OCI-LY1 (cell line): ENCODE results near the gene SWAP70.

Experiments used
- EZH2 ChIP-seq: fragments of 200-600 bp; sonication (generic), shearing (Covaris generic); IDR thresholded peaks from 2 replicates; pipeline ENCODE4 v1.8.0; 2017; ENCODE audit warnings: borderline replicate concordance, mixed run types, mild to moderate bottlenecking, antibody characterized with exemption, low read length, moderate library complexity, mixed read lengths
- TF ChIP-seq, protein P1 (sequence below): fragments of 200-600 bp; sonication (generic), shearing (Covaris generic); IDR thresholded peaks from 2 replicates; pipeline ENCODE4 v1.5.1; 2017; ENCODE audit warnings: mild to moderate bottlenecking, antibody characterized with exemption, low read length, moderate library complexity, mixed read lengths

DNA sequence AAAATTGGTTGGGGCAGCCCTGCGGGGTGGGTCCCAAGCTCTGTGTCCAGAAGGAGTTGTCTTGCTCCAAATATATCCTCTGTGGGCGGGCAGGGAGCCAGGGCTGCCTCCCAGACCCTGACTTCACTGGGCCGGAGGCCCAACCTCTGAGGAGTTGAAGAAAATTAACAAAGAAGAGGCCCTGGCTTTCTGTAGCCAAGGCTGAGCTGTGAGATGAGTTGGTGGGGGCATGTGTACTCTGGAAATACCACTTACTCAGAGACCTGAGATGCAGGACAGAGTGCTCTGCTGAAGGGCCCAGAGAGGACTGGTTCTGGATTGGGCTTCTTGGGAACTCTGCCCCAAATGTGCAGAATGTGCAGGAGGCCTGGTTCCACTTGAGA, 96.3 kb downstream of the SWAP70 start:
- TF ChIP-seq, protein P1, sequence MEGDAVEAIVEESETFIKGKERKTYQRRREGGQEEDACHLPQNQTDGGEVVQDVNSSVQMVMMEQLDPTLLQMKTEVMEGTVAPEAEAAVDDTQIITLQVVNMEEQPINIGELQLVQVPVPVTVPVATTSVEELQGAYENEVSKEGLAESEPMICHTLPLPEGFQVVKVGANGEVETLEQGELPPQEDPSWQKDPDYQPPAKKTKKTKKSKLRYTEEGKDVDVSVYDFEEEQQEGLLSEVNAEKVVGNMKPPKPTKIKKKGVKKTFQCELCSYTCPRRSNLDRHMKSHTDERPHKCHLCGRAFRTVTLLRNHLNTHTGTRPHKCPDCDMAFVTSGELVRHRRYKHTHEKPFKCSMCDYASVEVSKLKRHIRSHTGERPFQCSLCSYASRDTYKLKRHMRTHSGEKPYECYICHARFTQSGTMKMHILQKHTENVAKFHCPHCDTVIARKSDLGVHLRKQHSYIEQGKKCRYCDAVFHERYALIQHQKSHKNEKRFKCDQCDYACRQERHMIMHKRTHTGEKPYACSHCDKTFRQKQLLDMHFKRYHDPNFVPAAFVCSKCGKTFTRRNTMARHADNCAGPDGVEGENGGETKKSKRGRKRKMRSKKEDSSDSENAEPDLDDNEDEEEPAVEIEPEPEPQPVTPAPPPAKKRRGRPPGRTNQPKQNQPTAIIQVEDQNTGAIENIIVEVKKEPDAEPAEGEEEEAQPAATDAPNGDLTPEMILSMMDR, result no peak
- TF ChIP-seq EZH2, result no peak
